GM19372 (cell line): ENCODE results near the gene STARD3.

ENCODE experiments used
- ATAC-seq: cut with Tn5 transposase; IDR thresholded peaks from one replicate; pipeline ENCODE4 v1.9.1; 2021; ENCODE audit warnings: mild to moderate bottlenecking, low read depth, moderate library complexity; ENCODE audit not compliant: unreplicated experiment

STARD3 gene

GRCh38 chr17:39618956-39619785 lies 17.8 kb upstream of the STARD3 start:
- no peak for ATAC-seq

GRCh38 chr17:39619786-39620101 lies 17.2 kb upstream of the STARD3 start:
- no peak for ATAC-seq

GRCh38 chr17:39621523-39622379 lies 15.2 kb upstream of the STARD3 start:
- peak; percentile 58 for ATAC-seq

- ATAC-seq, result no peak
Measured at GRCh38 chr17:39622380-39623006, 14.5 kb upstream of the STARD3 start.

- peak; percentile 60 for ATAC-seq
Measured at GRCh38 chr17:39623356-39623950, 13.5 kb upstream of the STARD3 start.

- ATAC-seq, result no peak
Measured at GRCh38 chr17:39624313-39624712, 12.6 kb upstream of the STARD3 start.

GRCh38 chr17:39625198-39625785 lies 11.7 kb upstream of the STARD3 start:
- ATAC-seq, result no peak

GRCh38 chr17:39626171-39627046 lies 10.5 kb upstream of the STARD3 start, which contains the start of gene PPP1R1B:
Gene PPP1R1B, plus strand, starts transcription at chr17:39626952. Its CDS starts 441 bp downstream, at chr17:39627393.
- no peak for ATAC-seq

GRCh38 chr17:39627047-39627711 lies 9.8 kb upstream of the STARD3 start:
- ATAC-seq, result no peak

- no peak for ATAC-seq
Measured at GRCh38 chr17:39627712-39628516, 9.0 kb upstream of the STARD3 start.

- ATAC-seq, result no peak
Measured at GRCh38 chr17:39628655-39629493, 8.1 kb upstream of the STARD3 start.

GRCh38 chr17:39629494-39629880 lies 7.5 kb upstream of the STARD3 start:
- ATAC-seq, result no peak

- no peak for ATAC-seq
Measured at GRCh38 chr17:39629898-39630297, 7.0 kb upstream of the STARD3 start.

GRCh38 chr17:39631403-39631802 lies 5.5 kb upstream of the STARD3 start:
- ATAC-seq, result no peak

- no peak for ATAC-seq
Measured at GRCh38 chr17:39632153-39632941, 4.6 kb upstream of the STARD3 start.

GRCh38 chr17:39633570-39634183 lies 3.3 kb upstream of the STARD3 start:
- ATAC-seq, result no peak
